HTR-8/SVneo (cell line): ENCODE data around the gene PTGR2.
A peak's percentile ranks its signal among the peaks of the same experiment; 100 is the strongest.
"Not testable (repeated sequence)": the region's sequence is repeated elsewhere in the genome, so short reads cannot be mapped to it uniquely, and the experiment has no call there.

Experiments used
- DNase-seq: peaks from one replicate; pipeline ENCODE4 v3.0.0; 2011; ENCODE audit warnings: low spot score, mixed read lengths; ENCODE audit not compliant: insufficient read length
- FAIRE-seq: peaks from 2 replicates; lab custom pipeline; 2011; peaks lifted over from hg19 to GRCh38; lab: Jason Lieb, UNC

The PTGR2 gene

DNA sequence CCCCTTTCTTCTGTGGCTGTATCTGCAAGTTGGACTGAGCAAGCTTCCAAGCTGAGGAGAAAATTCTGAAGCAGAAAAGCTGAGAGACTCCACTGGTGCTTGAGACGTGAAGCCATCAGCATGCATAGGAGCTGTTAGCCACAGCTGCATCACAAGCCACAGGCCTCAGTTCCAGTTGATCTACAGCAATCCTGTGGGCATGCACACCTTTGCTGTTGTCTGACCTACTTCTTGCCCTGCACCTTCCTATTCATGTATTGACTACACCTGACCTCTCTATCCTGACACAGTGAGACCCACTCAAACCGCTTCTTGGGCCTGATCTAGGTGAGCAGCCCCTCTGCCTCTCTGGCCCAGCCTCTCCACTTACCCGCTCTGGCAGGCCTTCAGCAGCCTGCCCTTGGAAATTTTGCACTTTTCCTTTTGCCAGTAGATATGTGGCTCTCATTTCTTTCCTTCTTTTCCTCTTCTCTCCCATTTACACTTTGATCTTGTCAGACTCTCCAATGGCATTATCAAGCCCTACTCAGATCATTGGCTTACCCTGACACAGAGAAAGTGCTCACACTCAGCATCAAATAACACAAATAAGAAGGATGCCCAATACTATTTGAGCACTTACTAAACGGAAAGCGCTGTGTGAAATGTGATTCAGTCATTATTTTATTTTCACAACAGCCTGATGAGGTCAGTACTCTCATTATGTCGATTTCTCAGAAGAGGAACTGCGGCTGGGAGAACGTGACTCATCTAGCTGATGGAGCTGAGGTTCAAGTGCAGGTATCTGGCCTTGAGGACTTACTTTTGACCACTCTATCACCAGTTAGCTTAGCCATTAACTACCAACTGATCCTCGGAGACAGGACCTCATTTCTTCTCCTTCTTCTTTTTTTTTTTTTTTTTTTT lies 21.9 kb upstream of the PTGR2 start:
- FAIRE-seq (peak; percentile 99), DNase-seq (peak; percentile 90)

- FAIRE-seq (peak; percentile 72), DNase-seq (no peak)
These were observed 18.6 kb upstream of the PTGR2 start for GRCh38 chr14:73833034-73833433.

DNA sequence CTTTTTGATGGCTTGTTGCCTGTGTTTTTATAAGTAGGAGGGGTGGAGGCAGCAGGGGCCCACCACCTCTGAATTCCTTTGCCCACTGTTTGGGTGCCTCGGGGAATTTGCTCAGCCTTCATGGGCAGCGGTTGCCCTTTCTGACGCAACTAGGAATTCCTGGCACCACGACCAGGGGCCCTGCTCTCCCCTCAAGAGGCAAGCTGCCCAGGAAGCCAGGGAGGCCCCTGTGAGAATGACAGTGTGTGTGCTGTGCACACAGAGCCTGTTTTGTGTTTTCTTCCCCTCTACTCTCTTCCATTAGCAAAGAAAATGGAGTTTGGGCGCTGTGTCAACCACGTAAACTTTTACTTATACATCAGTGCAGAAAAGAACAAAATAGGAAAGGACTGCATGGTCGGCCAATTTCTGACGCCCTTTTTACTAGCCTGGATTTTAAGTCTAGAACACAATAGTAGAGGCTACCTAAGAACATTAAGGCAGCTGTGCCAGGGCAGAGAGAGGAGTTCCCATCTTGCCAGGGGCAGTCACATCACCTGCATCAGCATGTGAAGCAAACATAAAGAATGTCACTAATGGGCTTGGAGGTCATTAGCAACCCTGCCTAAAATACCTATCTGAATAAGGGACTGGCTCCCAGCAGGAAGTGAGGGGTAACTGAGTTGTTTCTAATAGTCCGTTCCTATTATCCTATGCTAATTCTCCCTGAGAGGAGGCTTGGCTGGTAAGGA lies 17.9 kb upstream of the PTGR2 start:
- DNase-seq (peak; percentile 95), FAIRE-seq (peak; percentile 99)

DNA sequence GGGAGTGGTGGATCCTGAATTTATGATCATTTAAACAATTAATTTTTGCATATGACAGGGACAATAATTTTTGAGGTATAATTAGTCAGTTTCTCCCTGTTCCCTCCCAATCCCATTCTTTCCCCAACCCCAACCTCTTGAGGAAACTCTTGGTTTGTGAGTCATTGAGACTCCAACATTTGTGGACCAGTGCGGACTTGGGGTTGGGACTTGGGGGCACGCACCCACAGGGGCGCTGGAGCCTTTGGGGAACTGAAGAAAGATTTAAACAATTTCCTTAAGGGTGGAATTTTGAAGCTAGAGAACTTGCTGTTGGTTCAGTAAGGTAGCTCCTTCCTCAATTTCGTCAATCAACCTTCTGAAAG lies 17.4 kb upstream of the PTGR2 start:
- FAIRE-seq (no peak), DNase-seq (no peak)

- DNase-seq, FAIRE-seq: not testable (repeated sequence)
These were observed 13.2 kb upstream of the PTGR2 start for GRCh38 chr14:73838293-73839034.

DNA sequence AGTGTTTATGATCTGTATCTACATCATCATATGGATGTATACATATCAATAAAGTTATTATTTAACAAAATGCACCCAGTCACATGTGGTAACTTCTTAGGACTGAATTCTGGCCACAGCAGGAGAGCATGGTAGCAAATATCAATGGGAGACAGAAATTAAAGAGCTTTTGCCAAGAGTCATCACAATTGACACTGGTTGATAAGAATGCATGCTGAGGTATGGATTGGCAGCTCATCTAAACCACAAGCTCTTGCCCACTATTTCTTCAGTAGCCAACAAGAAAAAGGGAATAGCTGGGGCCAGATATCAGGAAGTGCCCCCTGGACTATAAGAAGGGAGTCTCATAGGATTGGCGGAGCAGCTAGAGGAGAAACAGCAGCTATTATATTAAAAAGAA lies 9.4 kb upstream of the PTGR2 start:
- FAIRE-seq: peak; percentile 86
- no peak for DNase-seq

DNA sequence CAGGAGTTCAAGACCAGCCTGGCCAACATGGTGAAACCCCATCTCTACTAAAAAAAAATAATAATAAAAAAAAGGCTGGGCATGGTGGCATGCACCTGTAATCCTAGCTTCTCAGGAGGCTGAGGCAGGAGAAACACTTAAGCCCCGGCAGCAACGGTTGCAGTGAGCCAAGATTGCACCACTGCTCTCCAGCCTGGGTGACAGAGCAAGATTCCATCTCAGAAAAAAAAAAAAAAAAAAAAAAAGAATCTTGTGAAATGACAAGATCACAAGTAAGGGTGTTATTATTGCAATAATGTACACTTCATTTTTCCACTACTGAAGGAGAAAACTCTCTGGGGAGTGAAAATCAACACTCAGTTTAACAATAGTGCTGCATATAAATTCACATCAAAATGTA lies 8.8 kb upstream of the PTGR2 start:
- DNase-seq (no peak), FAIRE-seq (no peak)

- no peak for FAIRE-seq
- DNase-seq: no peak
These were observed 8.3 kb upstream of the PTGR2 start for GRCh38 chr14:73843296-73843695.

DNA sequence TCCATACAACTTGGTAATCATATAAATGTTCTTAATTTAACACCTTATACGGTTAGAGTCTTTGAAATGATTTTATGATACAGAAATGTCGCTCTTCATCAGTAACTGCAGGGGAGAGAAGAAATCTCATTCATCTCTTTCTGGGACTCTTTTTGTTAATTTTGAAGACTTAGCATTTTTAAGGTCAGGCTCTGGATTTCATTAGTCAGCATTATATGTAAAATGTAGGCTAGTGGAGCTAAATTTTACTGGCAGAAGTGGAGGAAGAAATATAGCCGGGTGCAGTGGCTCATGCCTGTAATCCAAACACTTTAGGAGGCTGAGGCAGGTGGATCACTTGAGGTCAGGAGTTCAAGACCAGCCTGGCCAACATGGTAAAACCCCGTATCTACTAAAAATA lies 4.7 kb upstream of the PTGR2 start:
- FAIRE-seq: no peak

DNA sequence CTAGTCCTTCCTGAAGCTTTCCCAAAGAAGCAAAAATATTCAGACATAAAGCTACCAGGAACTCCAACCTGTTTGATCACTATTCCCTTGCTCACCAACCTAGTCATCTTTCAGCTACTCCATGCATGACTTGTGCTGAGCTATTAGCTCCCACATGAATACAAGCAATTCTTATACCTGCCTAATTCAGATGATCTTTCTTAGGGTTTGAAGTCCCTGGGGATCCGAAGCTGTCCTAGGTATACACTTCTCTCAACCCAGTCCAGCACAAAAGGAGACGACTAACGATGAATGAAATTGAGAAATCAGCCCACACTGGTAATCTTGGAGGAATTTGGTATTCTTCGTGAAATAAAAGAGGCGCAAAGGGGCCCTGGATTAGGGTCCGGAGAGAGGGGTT lies 631 bp upstream of the PTGR2 start:
- peak; percentile 88 for FAIRE-seq
- DNase-seq: no peak

More for the DNA sequence above, 4.7 kb upstream of the PTGR2 start:
- no peak for DNase-seq

DNA sequence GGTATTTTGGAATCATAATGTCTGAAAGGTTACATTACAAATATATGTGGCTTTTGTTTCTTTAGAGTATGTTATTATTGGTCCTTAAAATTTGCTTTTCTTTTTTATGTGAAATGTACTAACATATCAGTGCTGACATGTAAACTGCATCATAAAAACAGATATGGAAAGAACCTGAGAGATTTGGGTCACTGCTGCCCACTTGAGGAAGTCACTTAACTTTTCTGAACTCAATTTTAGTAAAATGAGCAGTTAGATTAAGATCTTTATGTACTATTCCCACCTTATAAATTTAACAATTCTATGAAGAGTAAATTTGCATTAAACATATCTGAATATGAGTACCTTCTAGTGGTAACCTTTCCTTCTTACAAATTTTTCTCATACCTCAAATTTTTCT lies 7.5 kb downstream of the PTGR2 start:
- DNase-seq (no peak), FAIRE-seq (no peak)

DNA sequence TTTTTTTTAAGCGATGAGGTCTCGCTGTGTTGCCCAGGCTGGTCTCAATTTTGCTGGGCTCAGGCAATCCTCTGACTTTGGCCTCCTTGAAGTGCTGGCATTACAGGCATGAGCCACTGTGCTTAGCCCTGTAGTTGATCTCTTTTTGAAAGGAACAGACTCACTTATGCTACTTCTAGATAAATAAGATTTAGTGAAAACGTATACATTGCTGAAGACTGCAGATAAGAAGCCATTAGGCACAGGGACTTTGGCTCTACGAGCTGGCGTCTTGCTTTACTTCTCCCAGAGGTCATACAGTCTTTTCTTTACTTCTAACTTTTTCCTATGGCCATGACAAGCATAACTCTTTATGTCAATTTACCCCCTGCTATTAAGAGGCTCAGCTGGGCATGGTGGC lies 9.4 kb downstream of the PTGR2 start:
- DNase-seq (no peak), FAIRE-seq (no peak)

DNA sequence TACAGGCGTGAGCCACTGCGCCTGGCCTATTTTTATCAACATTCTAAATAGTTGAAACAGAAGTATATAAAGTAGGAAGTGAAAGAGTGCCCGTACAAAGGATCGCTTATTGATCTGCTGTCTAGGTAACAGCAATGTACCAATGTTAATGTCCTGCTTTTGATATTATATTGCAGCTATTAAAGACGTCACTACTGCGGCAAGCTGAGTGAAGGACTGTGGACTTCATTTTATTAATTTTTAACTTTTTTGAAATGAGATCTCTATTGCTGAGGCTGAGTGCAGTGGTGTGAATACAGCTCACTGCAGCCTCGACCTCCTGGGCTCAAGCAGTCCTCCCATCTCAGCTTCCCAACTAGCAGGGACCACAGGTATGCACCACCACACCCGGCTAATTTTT lies 10.8 kb downstream of the PTGR2 start:
- FAIRE-seq: no peak
- no peak for DNase-seq

GRCh38 chr14:73863209-73863608 lies 11.6 kb downstream of the PTGR2 start:
- DNase-seq (no peak), FAIRE-seq (no peak)

DNA sequence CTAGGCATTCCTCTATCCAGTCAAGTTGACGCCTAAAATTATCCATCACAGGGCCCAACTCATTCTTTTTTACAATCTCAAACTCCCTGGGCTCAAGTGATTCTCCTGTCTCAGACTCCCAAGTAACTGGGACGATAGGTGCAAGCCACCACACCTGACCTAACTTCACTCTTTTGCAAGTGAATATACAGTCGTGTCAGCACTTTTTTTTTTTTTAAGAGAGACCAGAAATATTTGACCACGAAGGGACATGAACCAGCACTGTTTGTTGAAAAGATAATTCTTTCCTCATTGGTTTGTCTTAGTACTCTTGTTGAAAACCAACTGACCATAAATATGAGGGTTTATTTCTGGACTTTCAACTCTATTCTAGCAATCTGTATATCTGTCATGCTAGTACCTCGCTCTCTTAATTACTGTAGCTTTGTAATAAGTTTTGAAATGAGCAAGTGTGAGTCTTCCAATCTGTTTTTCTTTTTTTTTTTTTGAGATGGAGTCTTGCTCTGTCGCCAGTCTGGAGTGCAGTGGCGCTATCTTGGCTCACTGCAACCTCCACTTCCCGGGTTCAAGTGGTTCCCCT lies 14.0 kb downstream of the PTGR2 start:
- DNase-seq (no peak), FAIRE-seq (no peak)

GRCh38 chr14:73869754-73870153 lies 18.1 kb downstream of the PTGR2 start:
- not testable (repeated sequence) for DNase-seq, FAIRE-seq

DNA sequence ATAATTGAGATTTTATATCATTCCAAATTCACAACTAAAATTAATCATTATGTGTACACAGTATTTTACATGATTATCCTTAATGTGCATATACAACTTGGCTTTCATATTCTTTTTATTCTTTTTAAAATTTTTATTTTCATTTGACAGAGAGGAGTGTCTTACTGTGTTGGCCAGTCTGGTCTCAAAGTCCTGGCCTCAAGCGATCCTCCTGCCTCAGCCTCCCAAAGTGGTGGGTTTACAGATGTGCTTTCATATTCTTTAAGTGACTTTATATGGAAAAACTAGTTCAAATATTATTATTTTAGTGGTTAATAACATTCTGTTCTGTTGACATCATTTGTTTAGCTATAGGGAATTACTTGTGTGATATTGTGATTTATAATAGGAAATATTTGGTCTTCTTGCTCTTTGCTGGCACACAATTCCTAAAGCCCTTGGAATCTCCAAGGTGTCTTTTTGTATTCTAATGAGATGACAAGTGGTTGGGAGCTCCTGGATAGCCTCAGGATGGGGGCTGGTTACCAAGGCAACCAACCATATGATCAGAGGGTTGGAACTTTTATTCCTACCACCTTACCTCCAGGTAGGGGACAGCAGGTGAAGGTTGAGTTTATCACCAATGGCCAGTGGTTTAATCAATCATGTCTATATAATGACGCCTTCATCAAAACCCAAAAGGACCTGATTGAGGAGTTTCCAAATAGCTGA lies 19.0 kb downstream of the PTGR2 start:
- DNase-seq (no peak), FAIRE-seq (no peak)

DNA sequence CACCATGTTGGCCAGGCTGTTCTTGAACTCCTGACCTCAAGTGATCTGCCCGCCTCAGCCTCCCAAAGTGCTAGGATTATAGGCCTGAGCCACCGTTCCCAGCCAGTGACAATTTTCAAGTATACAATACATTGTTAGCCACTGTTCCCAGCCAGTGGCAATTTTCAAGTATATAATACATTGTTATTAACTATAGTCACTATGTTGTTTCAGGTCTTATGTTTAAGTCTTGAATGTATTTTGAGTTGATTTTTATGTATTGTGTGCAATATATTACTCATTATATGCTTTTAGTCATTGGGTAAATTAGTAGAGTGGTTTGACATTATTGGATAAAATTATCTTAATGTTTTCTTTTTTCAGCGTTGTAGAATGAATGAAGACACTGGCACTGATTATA lies 22.0 kb downstream of the PTGR2 start:
- FAIRE-seq: no peak
- DNase-seq: no peak

DNA sequence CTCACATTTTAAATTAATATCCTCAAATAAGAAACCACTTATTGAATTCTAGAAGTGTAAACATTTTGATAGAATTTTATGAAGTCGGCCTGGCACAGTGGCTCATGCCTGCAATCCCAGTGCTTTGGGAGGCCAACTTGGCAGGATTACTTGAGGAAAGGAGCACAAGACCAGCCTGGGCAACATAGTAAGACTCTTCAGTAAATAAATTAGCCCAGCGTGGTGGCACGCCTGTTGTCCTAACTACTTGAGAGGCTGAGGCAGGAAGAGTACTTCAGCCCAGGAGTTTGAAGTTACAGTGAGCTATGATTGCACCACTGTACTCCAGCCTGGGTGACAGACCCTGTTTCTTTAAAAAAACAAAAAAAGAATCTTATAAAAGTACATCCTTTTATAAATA lies 26.2 kb downstream of the PTGR2 start:
- no peak for FAIRE-seq

DNA sequence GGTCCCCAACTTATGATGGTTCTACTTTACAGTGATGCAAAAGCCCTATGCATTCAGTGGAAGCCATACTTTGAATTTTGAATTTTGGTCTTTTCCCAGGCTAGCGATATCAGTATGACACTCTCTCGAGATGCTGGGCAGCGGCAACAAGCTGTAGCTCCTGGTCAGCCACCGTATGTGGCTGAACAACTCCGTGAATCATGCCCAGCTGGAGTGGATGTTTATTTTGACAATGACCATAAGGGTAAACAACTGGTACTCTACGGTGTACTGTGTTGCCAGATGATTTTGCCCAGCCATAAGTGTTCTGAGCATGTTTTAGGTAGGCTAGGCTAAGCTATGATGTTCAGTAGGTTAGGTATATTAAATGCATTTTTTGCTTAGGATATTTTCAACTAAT lies 26.8 kb downstream of the PTGR2 start:
- FAIRE-seq (peak; percentile 86), DNase-seq (no peak)

More for the DNA sequence above, 26.2 kb downstream of the PTGR2 start:
- no peak for DNase-seq
